ENCODE results near the gene RSF1.

- TF ChIP-seq CTCF (IDR thresholded peaks at IDR 0.05; ENCODE audit: poor library complexity) (no peak), EZH2 (IDR thresholded peaks at IDR 0.05; ENCODE audit: borderline replicate concordance) (no peak), EZH2phosphoT487 (IDR thresholded peaks at IDR 0.05; ENCODE audit: low read depth, severe bottlenecking, unreplicated experiment) (no peak)
Observed at GRCh38 chr11:77799338-77799737, 21.2 kb downstream of the RSF1 start.
